SK-N-SH (cell line): Measurements from ENCODE around the gene RASA4B. TPM values are rescaled to one million over a fixed set of nuclear protein-coding genes. Genes with fewer than 3 reads are reported as not detected.

ENCODE experiments used
- CTCF ChIA-PET: fragments of 300-600, 350-600 bp; formaldehyde crosslinking; extraction: SDS; loops from one replicate; lab custom pipeline; 2021; lab: Yijun Ruan, JAX
- POLR2A ChIA-PET: fragments of 350-600 bp; sonication (Branson Sonifier 250); formaldehyde crosslinking; extraction: SDS; loops from one replicate; lab custom pipeline; 2020; ENCODE audit warnings: antibody characterized with exemption, inconsistent platforms; lab: Yijun Ruan, JAX
- DNase-seq: peaks from one replicate; pipeline ENCODE4 v3.0.0; 2012
- H2AFZ ChIP-seq: fragments of 200-600 bp; sonication (generic); 2 replicates; pipeline ENCODE4 v1.8.1; 2016; ENCODE audit warnings: antibody characterized with exemption, mild to moderate bottlenecking, low read depth
- H3F3A ChIP-seq: fragments of 200-600 bp; sonication (generic); replicated peaks from 2 replicates; pipeline ENCODE3; 2016; ENCODE audit warnings: antibody characterized with exemption, mild to moderate bottlenecking; ENCODE audit not compliant: insufficient read depth
- H3K27ac ChIP-seq, 2 experiments: fragments of 200-500 bp in 1 of 2; fragments of 200-600 bp in 1 of 2; sonication (Bioruptor generic) in 1 of 2; sonication (generic), shearing (Covaris generic) in 1 of 2; 2 replicates each; pipeline versions ENCODE4 v1.5.1 to v1.6.1; 2014 to 2016; ENCODE audit warnings: low read depth in 2 of 2, inconsistent platforms in 1 of 2, low read length in 1 of 2, mild to moderate bottlenecking in 1 of 2, mixed read lengths in 1 of 2
- H3K27me3 ChIP-seq: fragments of 200-600 bp; sonication (generic), shearing (Covaris generic); 2 replicates; pipeline ENCODE4 v1.6.1; 2016; ENCODE audit warnings: mixed run types; ENCODE audit not compliant: insufficient read depth
- H3K36me3 ChIP-seq, 2 experiments: fragments of 200-500 bp in 1 of 2; fragments of 200-600 bp in 1 of 2; sonication (Bioruptor generic) in 1 of 2; sonication (generic) in 1 of 2; replicated peaks in 1 of 2; 2 replicates each; pipeline versions ENCODE3 to v1.5.1; 2014 to 2016; ENCODE audit warnings: low read length in 1 of 2, mild to moderate bottlenecking in 1 of 2; ENCODE audit not compliant: insufficient read depth in 2 of 2, control insufficient read depth in 1 of 2
- H3K4me1 ChIP-seq, 2 experiments: fragments of 200-500 bp in 1 of 2; fragments of 200-600 bp in 1 of 2; sonication (Bioruptor generic) in 1 of 2; sonication (generic), shearing (Covaris generic) in 1 of 2; 2 replicates each; pipeline versions ENCODE4 v1.5.1 to v1.6.1; 2014 to 2016; ENCODE audit warnings: low read depth in 1 of 2, low read length in 1 of 2, mixed run types in 1 of 2; ENCODE audit not compliant: insufficient read depth in 2 of 2, control insufficient read depth in 1 of 2
- H3K4me2 ChIP-seq: fragments of 200-600 bp; sonication (generic), shearing (Covaris generic); 2 replicates; pipeline ENCODE4 v1.6.1; 2017; ENCODE audit warnings: mixed run types
- H3K4me3 ChIP-seq, 2 experiments: fragments of 200-500 bp in 1 of 2; fragments of 200-600 bp in 1 of 2; sonication (Bioruptor generic) in 1 of 2; sonication (generic), shearing (Covaris generic) in 1 of 2; 2 replicates each; pipeline versions ENCODE4 v1.5.1 to v1.8.1; 2014 to 2016; ENCODE audit warnings: low read depth in 2 of 2, inconsistent platforms in 1 of 2, low read length in 1 of 2, mild to moderate bottlenecking in 1 of 2, mixed read lengths in 1 of 2, moderate library complexity in 1 of 2
- H3K79me2 ChIP-seq: fragments of 200-600 bp; sonication (generic); 2 replicates; pipeline ENCODE4 v1.8.1; 2017; ENCODE audit warnings: mild to moderate bottlenecking; ENCODE audit not compliant: insufficient read depth
- H3K9ac ChIP-seq: fragments of 200-600 bp; sonication (generic); 2 replicates; pipeline ENCODE4 v1.6.1; 2017; ENCODE audit warnings: mixed run types
- H3K9me2 ChIP-seq: fragments of 200-600 bp; sonication (generic); 2 replicates; pipeline ENCODE4 v1.6.1; 2017; ENCODE audit warnings: mixed run types
- H3K9me3 ChIP-seq: fragments of 200-600 bp; sonication (generic); 2 replicates; pipeline ENCODE4 v1.6.1; 2017; ENCODE audit warnings: mixed run types, mild to moderate bottlenecking, moderate library complexity
- H4K20me1 ChIP-seq: fragments of 200-600 bp; sonication (generic); 2 replicates; pipeline ENCODE4 v1.6.1; 2017; ENCODE audit warnings: mild to moderate bottlenecking, mixed run types; ENCODE audit not compliant: insufficient read depth
- CHD2 ChIP-seq: fragments of 150-350 bp; IDR thresholded peaks from 2 replicates; pipeline ENCODE4 v1.6.1; 2018; ENCODE audit warnings: low read length; ENCODE audit not compliant: partially characterized antibody
- EZH2phosphoT487 ChIP-seq: fragments of 200-600 bp; sonication (generic); IDR thresholded peaks from 2 replicates; pipeline ENCODE4 v1.6.1; 2017; ENCODE audit warnings: low read depth, mixed run types, mild to moderate bottlenecking, antibody characterized with exemption, moderate library complexity, borderline replicate concordance
- FOSL2 ChIP-seq: IDR thresholded peaks from 2 replicates; pipeline ENCODE4 v1.4.0; 2012; ENCODE audit warnings: low read depth, mild to moderate bottlenecking, moderate library complexity, borderline replicate concordance
- FOXM1 ChIP-seq: IDR thresholded peaks from 2 replicates; pipeline ENCODE4 v1.4.0; 2012; ENCODE audit warnings: low read depth, mild to moderate bottlenecking
- GABPA ChIP-seq: IDR thresholded peaks from 2 replicates; pipeline ENCODE4 v1.4.0; 2012; ENCODE audit warnings: low read depth, mild to moderate bottlenecking
- GATA2 ChIP-seq: sonication (generic); formaldehyde crosslinking; IDR thresholded peaks from 2 replicates; pipeline ENCODE4 v1.5.0; 2020; ENCODE audit warnings: mild to moderate bottlenecking, missing genetic modification reagents
- IRF3 ChIP-seq: fragments of 150-350 bp; IDR thresholded peaks from 2 replicates; pipeline ENCODE4 v1.6.1; 2016; ENCODE audit warnings: mild to moderate bottlenecking, low read depth, low read length
- JUND ChIP-seq: IDR thresholded peaks from 2 replicates; pipeline ENCODE4 v1.4.0; 2012
- MEF2A ChIP-seq: IDR thresholded peaks from 2 replicates; pipeline ENCODE4 v1.4.0; 2012; ENCODE audit warnings: low read depth, borderline replicate concordance
- NRF1 ChIP-seq: IDR thresholded peaks from 2 replicates; pipeline ENCODE4 v1.6.1; 2012; ENCODE audit warnings: low read depth, mild to moderate bottlenecking, low read length
- RAD21 ChIP-seq: IDR thresholded peaks from 2 replicates; pipeline ENCODE4 v1.6.1; 2012; ENCODE audit warnings: mild to moderate bottlenecking, low read length
- RXRA ChIP-seq: IDR thresholded peaks from 2 replicates; pipeline ENCODE4 v1.4.0; 2012; ENCODE audit warnings: low read depth, mild to moderate bottlenecking, borderline replicate concordance
- SMC3 ChIP-seq: IDR thresholded peaks from 2 replicates; pipeline ENCODE4 v1.6.1; 2012; ENCODE audit warnings: low read depth, low read length, improper control_type of control experiment
- TAF1 ChIP-seq: IDR thresholded peaks from 2 replicates; pipeline ENCODE4 v1.6.1; 2012; ENCODE audit warnings: low read depth, mild to moderate bottlenecking, low read length, moderate library complexity, borderline replicate concordance
- TCF12 ChIP-seq: IDR thresholded peaks from 2 replicates; pipeline ENCODE4 v1.4.0; 2012
- TEAD4 ChIP-seq: IDR thresholded peaks from 2 replicates; pipeline ENCODE4 v1.4.0; 2012; ENCODE audit warnings: mild to moderate bottlenecking, borderline replicate concordance; ENCODE audit not compliant: insufficient read depth
- USF1 ChIP-seq: IDR thresholded peaks from 2 replicates; pipeline ENCODE4 v1.4.0; 2012; ENCODE audit warnings: low read depth, borderline replicate concordance
- USF2 ChIP-seq: fragments of 150-350 bp; IDR thresholded peaks from 2 replicates; pipeline ENCODE4 v1.6.1; 2017; ENCODE audit warnings: antibody characterized with exemption, low read length, low read depth, borderline replicate concordance
- WGBS: methylation state at CpG from one replicate; pipeline ENCODE4 v1.1.6; 2017; ENCODE audit warnings: low lambda C conversion rate; 5-methylcytosine and 5-hydroxymethylcytosine counted together
- polyA plus RNA-seq, 3 experiments: library from polyadenylated mRNA; depleted of rRNA; stranded (reverse); fragments of >200 nt; gene quantifications; 2 replicates each; pipeline ENCODE4 v1.2.3, GENCODE V29; 2012
- TF ChIP-seq, protein P1 (sequence below): IDR thresholded peaks from 2 replicates; pipeline ENCODE4; 2012
- TF ChIP-seq, protein P2 (sequence below): IDR thresholded peaks from 2 replicates; pipeline ENCODE4 v1.6.1; 2012; ENCODE audit warnings: mild to moderate bottlenecking, low read depth, low read length, moderate library complexity

RASA4B gene
- polyA plus RNA-seq, 1 of the 3 experiments (the other 2 are of a cell fraction): 19.5 TPM

GRCh38 chr7:102452451-102452850, 65.1 kb downstream of the RASA4B start:
- Histone ChIP-seq H4K20me1 (0 out of 2 replicates have a peak, but pooled peaks cover 9% of the 10 kb centered on the region), H3K9ac (no peak overlapping the region), H3K9me3 (no peaks in the 10 kb centered on the region), H3K4me3 (no peak overlapping the region), H3K36me3 (peaks cover 8 to 19% of the 10 kb centered on the region in 2 experiments), H3K4me1 (peaks cover 9 to 10% of the 10 kb centered on the region in 2 experiments; a peak in 3 of 4 replicates), H2AFZ (no peak overlapping the region), H3K79me2 (no peaks in the 10 kb centered on the region; the same call in 1 of the 2 replicates), H3K9me2 (no peaks in the 10 kb centered on the region), H3K4me2 (no peak overlapping the region), H3K27ac (no peak overlapping the region), H3K27me3 (no peaks in the 10 kb centered on the region), H3F3A (peaks cover 32% of the 10 kb centered on the region)
- DNase-seq: no peak
- 86% methylated on average over 6 of the region's 6 CpGs for WGBS
- ChIA-PET CTCF (interaction anchor here (0.6 to 5.5 kb wide), 10 partner anchors 11 to 173 kb away, joined by 3 to 40 read pairs (median 11); partner anchors contain the start of gene ALKBH4), POLR2A (interaction anchor here (0.8 to 1.9 kb wide), 5 partner anchors 11 to 56 kb away, joined by 3 to 8 read pairs (median 4); no protein-coding TSS in a partner anchor)
- no peak for TF ChIP-seq FOSL2
- no peak for TF ChIP-seq JUND
- no peak for TF ChIP-seq USF2
- no peak for TF ChIP-seq NRF1
- TF ChIP-seq MEF2A: no peak
- no peak for TF ChIP-seq SMC3
- TF ChIP-seq EZH2phosphoT487: no peak
- TF ChIP-seq TEAD4: no peak
- no peak for TF ChIP-seq GATA2 (CRISPR knock-in tag)
- TF ChIP-seq GABPA: no peak
- TF ChIP-seq, protein P1, sequence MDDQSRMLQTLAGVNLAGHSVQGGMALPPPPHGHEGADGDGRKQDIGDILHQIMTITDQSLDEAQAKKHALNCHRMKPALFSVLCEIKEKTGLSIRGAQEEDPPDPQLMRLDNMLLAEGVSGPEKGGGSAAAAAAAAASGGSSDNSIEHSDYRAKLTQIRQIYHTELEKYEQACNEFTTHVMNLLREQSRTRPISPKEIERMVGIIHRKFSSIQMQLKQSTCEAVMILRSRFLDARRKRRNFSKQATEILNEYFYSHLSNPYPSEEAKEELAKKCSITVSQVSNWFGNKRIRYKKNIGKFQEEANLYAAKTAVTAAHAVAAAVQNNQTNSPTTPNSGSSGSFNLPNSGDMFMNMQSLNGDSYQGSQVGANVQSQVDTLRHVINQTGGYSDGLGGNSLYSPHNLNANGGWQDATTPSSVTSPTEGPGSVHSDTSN: no peak
- no peak for TF ChIP-seq CHD2
- no peak for TF ChIP-seq TCF12
- TF ChIP-seq IRF3: no peak
- no peak for TF ChIP-seq TAF1
- no peak for TF ChIP-seq RAD21
- TF ChIP-seq, protein P2, sequence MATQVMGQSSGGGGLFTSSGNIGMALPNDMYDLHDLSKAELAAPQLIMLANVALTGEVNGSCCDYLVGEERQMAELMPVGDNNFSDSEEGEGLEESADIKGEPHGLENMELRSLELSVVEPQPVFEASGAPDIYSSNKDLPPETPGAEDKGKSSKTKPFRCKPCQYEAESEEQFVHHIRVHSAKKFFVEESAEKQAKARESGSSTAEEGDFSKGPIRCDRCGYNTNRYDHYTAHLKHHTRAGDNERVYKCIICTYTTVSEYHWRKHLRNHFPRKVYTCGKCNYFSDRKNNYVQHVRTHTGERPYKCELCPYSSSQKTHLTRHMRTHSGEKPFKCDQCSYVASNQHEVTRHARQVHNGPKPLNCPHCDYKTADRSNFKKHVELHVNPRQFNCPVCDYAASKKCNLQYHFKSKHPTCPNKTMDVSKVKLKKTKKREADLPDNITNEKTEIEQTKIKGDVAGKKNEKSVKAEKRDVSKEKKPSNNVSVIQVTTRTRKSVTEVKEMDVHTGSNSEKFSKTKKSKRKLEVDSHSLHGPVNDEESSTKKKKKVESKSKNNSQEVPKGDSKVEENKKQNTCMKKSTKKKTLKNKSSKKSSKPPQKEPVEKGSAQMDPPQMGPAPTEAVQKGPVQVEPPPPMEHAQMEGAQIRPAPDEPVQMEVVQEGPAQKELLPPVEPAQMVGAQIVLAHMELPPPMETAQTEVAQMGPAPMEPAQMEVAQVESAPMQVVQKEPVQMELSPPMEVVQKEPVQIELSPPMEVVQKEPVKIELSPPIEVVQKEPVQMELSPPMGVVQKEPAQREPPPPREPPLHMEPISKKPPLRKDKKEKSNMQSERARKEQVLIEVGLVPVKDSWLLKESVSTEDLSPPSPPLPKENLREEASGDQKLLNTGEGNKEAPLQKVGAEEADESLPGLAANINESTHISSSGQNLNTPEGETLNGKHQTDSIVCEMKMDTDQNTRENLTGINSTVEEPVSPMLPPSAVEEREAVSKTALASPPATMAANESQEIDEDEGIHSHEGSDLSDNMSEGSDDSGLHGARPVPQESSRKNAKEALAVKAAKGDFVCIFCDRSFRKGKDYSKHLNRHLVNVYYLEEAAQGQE: no peak
- TF ChIP-seq USF1: no peak
- TF ChIP-seq FOXM1: no peak
- TF ChIP-seq RXRA: no peak
